ENCODE measurements around the gene COMP.

The COMP gene

DNA sequence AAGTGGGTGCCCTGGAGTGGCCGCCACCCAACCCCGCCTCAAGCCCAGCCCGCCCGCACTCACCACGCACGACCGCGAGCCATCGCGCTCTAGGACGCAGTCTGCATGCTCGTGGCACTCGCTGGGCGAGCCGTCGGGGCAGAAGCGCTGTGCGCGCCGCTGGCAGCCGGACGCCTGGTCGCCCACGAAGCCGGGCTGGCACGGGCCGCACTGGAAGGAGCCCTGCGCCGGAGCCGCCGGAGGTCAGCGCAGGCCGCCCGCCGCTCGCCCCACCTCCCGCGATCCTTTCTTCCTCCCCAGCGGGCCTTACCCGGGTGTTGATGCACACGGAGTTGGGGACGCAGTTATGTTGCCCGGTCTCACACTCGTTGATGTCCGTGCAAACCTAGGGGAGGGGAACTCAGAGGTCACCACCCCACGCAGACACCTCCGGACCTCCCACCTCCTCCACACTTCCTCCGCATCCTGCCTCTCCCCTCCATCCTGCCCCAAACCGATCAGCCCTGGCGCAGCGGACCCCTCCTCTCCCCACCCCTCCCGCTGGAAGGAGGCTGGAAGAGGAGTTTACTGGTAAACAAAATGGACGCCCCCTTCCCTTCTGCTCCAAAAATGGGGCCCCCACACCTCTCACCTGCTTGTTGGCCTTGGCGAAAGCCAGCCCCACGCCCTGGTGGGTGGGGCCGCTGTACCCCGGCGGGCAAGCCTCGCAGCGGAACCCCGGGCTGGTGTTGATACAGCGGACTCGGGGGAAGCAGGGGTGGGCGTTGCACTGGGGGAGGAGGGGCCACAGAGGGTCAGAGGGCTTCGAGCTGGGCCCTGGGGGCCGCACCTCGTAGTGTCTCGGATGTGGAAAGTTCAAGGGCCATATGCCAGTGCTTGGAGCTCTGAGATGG lies 2.3 kb downstream of the COMP start:
- TF ChIP-seq, protein P1, sequence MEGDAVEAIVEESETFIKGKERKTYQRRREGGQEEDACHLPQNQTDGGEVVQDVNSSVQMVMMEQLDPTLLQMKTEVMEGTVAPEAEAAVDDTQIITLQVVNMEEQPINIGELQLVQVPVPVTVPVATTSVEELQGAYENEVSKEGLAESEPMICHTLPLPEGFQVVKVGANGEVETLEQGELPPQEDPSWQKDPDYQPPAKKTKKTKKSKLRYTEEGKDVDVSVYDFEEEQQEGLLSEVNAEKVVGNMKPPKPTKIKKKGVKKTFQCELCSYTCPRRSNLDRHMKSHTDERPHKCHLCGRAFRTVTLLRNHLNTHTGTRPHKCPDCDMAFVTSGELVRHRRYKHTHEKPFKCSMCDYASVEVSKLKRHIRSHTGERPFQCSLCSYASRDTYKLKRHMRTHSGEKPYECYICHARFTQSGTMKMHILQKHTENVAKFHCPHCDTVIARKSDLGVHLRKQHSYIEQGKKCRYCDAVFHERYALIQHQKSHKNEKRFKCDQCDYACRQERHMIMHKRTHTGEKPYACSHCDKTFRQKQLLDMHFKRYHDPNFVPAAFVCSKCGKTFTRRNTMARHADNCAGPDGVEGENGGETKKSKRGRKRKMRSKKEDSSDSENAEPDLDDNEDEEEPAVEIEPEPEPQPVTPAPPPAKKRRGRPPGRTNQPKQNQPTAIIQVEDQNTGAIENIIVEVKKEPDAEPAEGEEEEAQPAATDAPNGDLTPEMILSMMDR (IDR thresholded peaks at IDR 0.05; ENCODE audit: insufficient read depth, missing control alignments) = no peak
- DNase-seq (ENCODE audit: insufficient read length, low spot score) (no peak), FAIRE-seq (no peak)

DNA sequence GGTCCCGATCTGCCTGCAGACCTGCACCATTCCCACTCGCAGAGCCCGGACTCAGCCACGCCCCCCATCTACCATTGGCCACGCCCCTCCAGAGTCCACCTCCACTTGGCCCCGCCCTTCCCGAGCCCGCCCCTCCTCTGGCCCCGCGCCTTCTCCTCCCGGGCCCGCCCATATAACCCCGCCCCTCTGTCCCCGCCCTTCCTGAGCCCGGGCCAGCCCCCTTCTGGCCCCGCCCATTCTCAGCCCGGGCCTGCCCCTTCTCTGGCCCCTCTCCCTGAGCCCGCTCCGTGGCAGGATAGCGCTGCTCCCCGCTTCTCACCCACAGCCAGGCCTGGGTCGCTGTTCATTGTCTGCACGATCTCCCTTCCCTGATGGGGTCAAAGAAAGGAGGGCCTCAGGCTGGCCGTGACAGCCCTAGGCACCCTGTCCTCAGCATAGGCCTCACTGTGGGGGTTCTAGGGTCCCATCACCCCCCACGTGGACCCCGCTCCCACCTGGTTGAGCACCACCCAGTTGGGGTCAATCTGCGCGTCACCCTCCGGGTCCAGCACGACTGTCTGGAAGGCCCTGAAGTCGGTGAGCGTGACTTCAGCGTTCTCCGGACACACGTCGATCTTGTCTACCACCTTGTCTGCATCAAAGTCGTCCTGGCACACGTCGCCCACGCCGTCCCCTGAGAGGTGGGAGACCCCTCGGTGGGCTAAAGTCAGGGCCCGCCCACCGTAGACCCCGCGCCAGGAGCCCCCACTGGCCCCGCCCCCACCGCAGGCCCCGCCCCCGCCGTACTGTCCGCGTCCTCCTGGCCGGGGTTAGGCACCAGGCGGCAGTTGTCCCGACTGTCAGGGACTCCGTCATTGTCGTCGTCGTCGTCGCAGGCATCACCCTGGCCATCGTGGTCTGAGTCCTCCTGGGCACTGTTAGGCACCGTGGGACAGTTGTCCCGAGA lies 5.7 kb downstream of the COMP start:
- TF ChIP-seq, protein P1 (IDR thresholded peaks at IDR 0.05; ENCODE audit: insufficient read depth, missing control alignments) = no peak
- FAIRE-seq = no peak

DNA sequence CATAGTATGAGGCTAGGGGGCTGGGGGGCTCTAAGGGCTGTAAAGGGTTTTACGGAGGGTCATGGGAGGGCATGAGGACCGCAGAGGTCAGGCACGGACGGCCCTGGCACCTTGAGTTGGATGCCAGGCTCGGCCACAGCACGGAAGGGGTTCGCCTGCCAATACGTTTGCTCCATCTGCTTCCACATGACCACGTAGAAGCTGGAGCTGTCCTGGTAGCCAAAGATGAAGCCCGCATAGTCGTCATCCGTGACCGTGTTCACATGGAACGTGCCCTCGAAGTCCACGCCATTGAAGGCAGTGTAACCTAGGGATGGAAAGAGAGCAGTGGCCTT lies 6.4 kb downstream of the COMP start:
- TF ChIP-seq, protein P1 (IDR thresholded peaks at IDR 0.05; ENCODE audit: insufficient read depth, missing control alignments) = no peak
- DNase-seq (ENCODE audit: insufficient read length, low spot score) = no peak
- no peak for FAIRE-seq

More for the DNA sequence above, 5.7 kb downstream of the COMP start:
- DNase-seq (ENCODE audit: insufficient read length, low spot score) = peak; percentile 91

DNA sequence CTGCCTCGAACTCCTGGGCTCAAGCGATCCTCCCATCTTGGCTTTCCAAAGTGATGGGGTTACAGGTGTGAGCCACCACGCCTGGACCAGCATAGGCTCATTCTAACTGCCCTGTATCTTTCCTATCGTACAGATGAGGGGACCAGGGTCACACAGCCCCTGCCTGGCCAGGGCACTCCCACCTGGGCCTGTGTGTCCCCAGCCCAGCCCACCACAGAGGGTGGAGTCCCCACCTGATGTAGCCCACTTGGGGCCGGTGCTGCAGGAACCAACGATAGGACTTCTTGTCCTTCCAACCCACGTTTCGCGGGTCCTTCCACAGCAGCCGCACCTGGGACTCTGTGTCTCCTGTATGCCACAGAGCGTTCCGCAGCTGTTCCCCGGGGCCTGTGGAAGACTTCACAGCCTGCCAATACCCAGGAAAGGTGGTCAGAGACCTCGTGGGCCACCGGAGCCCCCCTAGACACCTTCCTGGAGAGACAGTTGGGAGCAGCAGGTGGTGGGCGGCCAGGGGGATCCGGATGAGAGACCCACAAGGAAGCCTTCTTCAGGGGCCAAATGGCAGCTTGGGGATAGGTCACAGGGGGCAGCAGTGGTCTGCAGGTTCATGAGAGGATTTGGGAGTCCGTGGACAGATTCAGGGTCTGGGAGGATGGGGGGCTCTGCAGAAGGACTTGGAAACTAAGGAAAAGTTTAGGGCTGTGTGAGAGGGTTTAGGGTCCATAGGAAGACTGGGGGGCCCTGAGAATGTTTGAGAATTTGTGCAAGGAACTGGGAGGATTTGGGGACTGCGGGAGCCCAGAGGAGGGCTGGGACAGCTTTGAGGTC lies 6.9 kb downstream of the COMP start:
- FAIRE-seq = no peak
- TF ChIP-seq, protein P1 (IDR thresholded peaks at IDR 0.05; ENCODE audit: insufficient read depth, missing control alignments) = no peak
- DNase-seq (ENCODE audit: insufficient read length, low spot score) = no peak

DNA sequence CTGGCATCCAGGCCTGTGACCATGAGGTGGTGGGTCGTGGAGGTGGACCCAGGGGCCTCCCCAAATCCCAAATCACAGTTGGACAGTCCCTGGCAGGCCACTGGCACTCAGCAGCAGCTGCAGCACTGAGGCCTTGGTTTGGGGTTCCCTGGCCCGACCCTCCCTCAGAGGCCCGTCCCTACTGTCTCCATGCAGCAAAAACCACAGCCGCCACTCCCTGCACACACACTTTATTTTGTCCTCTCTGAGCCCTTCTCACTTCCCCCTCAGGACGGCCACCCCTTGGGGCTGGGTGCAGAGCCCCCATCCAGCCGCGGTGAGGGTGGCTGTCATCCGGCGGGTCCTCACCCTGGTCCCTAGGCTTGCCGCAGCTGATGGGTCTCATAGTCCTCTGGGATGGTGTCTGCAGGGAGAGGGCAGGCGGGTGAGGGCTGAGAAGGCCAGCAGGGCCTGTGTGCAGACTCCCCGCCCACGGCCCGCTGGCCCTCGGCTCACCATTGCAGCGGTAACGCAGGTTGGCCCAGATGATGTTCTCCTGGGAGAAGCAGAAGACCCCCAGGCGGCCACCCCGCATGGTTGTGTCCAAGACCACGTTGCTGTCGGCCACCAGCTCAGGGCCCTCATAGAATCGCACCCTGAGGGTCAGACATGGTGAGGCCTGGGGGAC lies 8.4 kb downstream of the COMP start:
- TF ChIP-seq, protein P1 (IDR thresholded peaks at IDR 0.05; ENCODE audit: insufficient read depth, missing control alignments) = no peak
- DNase-seq (ENCODE audit: insufficient read length, low spot score) = no peak
- no peak for FAIRE-seq

DNA sequence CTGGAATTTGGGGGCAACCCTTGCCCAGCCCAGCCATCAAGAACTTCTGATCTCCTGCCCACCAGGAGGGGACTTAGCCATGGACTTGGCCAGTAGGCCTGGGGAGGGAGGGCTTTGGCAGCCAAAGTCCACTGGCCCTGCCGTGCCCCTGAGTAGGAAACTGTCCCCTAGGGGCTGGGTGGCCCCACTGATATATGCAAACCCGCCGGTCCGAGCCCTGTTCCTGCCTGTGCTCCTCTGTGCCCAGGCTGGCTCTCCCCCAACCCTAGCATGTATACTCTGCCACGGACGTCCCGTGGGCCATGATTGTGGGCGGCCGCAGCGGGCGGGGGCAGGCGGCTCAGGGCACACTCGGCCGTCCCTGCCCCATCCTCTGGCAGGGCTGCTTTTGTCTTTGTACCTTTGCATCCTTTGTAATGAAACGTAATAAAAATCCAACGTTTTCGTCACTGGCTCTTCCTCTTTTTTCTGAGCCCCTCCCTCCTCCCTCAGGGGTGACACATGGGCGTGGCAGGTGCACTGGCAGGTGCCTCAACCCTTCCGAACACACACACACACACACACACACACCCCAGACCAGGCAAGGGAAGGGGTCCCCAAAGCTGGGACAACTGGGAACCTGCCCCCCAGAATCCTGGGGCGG lies 9.1 kb downstream of the COMP start:
- TF ChIP-seq, protein P1 (IDR thresholded peaks at IDR 0.05; ENCODE audit: insufficient read depth, missing control alignments) = no peak
- FAIRE-seq = no peak
- DNase-seq (ENCODE audit: insufficient read length, low spot score) = no peak

Measured in D721Med (cell line).